ENCODE data around the gene CTSZ.

Gene CTSZ

GRCh38 chr20:59030911-59031563 is 24.0 kb upstream of the CTSZ start:
- DNase-seq, result no peak

DNA sequence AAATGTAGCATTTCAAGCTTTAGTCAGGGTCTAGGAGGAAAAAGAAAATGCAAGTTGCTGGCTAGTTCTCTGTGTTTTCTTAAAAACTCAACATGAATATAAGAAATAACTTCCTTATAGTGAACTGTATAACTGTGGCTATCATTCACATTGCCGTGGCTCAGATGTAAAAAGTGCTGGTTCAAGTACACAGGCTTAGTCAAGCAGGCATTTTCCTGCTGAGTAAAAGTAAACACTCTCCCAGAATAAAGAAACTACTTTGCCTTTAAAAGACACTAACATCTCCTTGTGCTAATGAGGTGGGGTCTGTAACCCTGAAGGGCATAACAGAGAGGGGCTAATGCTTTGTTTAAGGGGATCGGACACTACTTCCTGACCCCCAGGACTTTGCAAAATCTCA is 21.8 kb upstream of the CTSZ start:
- no peak for DNase-seq

DNA sequence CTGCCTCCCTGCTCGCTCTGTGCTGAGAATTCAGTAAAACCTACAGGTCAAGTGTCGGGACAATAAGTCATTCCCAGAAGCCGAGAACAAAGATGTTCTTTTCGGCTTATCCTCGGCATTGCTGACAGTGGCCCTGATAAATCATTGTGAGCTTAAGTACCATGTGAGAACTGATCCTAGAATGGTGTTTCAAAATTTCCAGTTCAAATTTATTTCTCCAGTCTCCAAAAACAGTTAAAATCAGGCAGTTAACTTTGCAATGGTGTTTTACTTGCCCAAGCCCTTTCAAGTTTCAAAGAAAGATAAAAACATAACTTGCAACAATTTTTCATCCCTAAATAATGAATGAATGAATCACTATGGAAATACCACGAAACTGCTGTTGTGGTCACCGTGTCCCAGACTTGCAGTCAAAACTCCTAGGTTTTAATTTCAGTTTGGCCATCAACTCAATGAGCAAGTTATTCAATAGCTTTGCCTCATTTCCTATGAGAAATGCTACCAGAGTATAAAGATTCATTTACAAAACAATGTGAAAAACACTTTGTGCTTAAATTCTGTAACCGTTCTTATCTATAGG is 20.8 kb upstream of the CTSZ start:
- no peak for DNase-seq

- no peak for DNase-seq
Observed at GRCh38 chr20:59026904-59027740, 20.1 kb upstream of the CTSZ start.

- DNase-seq, result no peak
Observed at GRCh38 chr20:59025511-59025910, 18.5 kb upstream of the CTSZ start.

GRCh38 chr20:59025086-59025485 is 18.0 kb upstream of the CTSZ start:
- DNase-seq, result no peak

DNA sequence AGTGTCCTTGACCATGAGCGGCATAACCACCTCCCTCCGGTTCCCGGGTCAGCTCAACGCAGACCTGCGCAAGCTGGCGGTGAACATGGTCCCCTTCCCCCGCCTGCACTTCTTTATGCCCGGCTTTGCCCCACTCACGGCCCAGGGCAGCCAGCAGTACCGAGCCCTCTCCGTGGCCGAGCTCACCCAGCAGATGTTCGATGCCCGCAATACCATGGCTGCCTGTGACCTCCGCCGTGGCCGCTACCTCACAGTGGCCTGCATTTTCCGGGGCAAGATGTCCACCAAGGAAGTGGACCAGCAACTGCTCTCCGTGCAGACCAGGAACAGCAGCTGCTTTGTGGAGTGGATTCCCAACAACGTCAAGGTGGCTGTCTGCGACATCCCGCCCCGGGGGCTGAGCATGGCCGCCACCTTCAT is 17.1 kb upstream of the CTSZ start:
- DNase-seq, result no peak

DNA sequence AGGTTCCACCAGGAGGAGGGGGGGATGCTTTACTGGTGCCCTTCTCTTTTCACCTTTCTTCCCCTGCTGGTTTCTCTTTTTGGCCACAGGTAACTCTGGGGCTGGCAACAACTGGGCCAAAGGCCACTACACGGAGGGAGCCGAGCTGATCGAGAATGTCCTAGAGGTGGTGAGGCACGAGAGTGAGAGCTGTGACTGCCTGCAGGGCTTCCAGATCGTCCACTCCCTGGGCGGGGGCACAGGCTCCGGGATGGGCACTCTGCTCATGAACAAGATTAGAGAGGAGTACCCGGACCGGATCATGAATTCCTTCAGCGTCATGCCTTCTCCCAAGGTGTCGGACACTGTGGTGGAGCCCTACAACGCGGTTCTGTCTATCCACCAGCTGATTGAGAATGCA is 16.6 kb upstream of the CTSZ start:
- no peak for DNase-seq

DNA sequence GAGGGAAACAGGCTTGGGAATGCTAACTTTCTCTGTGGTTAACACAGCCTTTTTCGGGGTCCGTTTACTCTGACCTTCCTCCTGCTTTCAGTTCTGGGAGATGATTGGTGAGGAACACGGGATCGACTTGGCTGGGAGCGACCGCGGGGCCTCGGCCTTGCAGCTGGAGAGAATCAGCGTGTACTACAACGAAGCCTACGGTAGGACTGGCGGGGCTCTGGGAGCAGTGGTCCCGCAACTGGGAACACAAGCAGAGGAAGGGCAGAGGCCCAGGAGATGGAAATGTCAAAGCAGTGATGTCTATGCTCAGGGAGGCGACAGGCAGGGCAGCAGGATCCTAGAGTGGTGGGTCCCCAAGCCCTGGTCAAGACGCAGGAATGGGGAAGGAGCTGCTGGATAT is 15.7 kb upstream of the CTSZ start:
- no peak for DNase-seq

- no peak for DNase-seq
Observed at GRCh38 chr20:59020938-59021551, 14.0 kb upstream of the CTSZ start.

DNA sequence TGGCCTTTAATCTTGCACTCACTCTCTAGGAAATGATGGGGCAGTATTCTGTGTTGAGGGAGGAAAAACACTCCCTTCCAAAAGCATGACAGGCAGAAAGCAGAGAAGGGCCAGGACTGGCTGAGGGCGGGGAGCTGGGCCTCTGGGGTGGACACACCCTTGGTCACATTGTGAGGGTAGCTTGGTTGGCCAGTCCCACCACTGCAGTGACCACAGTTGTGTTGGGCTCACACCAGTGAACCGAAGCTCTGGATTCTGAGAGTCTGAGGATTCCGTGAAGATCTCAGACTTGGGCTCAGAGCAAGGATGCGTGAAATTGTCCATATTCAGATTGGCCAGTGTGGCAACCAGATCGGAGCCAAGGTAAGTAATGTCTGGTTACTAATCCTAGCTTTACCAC is 12.2 kb upstream of the CTSZ start, which contains the start of gene TUBB1:
TUBB1 (plus strand) TSS at position 213 of the 400 bp plus-strand sequence; CDS start at position 307, 94 bp downstream.
- no peak for DNase-seq

DNA sequence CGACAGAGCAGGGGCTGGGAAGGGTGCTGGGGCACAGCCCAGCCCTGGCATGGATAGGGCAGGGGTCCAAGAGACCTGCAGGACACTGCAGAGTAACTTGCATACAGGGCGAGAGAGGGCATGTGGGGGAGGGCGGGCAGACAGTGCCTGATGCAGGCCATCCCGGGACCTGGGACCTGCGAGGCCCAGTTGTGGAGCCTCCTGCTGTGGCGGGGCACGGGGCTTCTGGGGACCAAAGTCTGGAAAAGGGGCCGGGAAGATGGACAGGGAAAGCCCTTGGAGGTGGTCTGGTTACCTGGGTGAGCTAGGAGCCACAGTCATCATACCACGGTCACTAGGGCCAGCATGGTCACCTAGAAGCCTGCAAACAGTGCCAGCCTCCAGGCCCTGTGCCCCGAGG is 11.8 kb upstream of the CTSZ start:
- DNase-seq, result no peak

DNA sequence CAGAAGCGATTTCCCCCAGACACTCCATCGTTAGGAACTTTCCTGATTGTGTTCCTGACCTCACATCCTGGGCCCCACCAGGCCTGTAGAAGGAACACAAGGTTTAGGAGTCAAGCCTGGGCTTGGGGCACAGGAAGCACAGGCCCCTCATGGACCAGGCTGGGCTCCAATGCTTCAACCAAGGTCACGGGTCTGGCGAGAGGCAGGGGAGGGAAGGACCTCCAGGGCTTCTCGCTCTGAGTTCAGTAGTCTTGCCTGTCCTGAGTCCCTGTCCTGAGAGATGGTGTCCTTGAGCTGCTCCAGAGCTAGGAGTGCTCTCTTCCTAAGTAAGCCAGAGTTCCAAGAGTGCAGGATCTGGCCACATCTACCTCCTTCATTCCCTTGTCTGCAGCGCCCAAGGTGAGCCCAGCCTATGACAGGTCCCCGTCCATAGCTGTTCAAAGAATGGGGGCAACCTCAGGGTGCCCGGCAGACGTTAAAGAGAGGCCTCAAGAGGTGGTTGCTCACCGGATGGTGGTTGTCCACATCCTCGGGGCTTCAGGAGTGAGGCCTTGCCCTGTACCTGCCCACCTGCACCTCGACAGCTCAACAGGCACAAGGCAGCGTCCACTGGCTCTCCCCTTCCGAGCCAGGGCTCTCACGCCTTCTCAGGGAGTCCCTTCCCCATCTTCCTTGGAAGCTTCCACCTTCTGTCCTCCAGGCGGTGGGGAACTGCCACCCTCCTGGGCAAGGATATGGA is 10.6 kb upstream of the CTSZ start:
- DNase-seq, result no peak

DNA sequence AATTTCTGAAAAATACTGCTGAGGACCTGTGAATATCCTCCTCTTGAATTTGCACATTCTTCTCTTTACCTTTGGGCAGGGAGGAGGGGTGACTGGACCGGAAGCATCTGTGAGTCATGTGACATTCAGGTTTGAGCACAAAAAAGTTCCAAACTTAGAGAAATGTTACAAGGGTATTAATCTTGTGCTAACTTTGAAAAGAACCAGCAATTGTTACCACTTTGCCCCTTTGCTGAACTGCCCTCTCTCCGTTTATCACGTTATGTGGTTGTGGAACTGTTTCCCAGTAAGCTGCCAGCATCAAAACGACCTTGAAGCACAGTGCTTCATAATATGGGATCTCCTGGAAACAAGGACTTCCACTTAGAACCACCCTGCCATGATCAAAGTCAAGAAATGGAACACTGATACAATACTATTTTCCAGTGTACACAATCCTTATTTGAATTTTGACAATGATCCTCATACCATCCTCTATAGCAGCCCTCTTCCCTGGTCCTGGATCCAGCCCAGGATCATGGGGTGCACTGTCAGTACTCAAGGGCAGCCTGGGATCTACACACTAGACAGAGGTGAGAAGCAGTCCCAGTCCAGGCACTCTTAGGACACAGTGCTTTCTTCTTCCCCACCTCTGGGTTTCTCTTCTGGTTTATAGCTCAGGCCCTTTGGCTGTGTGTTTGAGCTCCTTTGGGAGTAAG is 9.9 kb upstream of the CTSZ start:
- no peak for DNase-seq

- DNase-seq, result no peak
Observed at GRCh38 chr20:59015812-59016711, 9.0 kb upstream of the CTSZ start.

- no peak for DNase-seq
Observed at GRCh38 chr20:59015411-59015810, 8.4 kb upstream of the CTSZ start.

GRCh38 chr20:59014680-59015389 is 7.8 kb upstream of the CTSZ start:
- DNase-seq, result no peak

GRCh38 chr20:59013959-59014608 is 7.0 kb upstream of the CTSZ start:
- no peak for DNase-seq

GRCh38 chr20:59013031-59013951 is 6.2 kb upstream of the CTSZ start:
- DNase-seq, result no peak
